ENCODE data around the gene GPR82.

DNA sequence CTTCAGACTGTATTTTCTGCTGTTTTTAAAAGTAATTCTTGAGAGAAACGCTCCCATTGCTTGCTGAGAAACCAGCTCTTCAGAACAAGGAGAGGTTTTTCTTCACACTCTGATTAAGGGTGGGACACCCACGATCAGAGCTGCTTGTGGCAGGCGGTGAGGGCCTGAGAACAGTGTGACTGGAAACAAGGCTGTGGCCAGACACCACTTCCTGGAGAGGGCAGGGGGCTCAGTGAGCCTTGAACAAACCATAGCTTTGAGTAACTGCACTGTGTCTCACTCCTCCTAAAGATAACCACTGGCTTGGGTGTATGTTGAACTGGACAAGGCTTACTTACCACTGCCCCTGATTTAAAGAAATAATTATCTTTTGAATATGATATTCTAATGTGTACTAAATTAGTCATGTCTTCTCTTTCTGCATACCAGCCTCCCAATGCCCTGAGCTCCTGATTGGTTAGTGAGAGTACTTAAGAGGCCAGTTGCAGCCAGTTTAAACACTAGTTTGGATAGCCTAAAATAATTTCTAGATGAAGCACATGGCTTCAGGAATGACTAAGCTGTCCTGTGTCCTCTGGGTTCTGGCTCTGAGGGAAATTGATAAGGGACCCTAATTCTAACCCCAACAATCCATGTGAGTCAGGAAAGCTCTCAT, 3.7 kb upstream of the GPR82 start:
- TF ChIP-seq, protein P1, sequence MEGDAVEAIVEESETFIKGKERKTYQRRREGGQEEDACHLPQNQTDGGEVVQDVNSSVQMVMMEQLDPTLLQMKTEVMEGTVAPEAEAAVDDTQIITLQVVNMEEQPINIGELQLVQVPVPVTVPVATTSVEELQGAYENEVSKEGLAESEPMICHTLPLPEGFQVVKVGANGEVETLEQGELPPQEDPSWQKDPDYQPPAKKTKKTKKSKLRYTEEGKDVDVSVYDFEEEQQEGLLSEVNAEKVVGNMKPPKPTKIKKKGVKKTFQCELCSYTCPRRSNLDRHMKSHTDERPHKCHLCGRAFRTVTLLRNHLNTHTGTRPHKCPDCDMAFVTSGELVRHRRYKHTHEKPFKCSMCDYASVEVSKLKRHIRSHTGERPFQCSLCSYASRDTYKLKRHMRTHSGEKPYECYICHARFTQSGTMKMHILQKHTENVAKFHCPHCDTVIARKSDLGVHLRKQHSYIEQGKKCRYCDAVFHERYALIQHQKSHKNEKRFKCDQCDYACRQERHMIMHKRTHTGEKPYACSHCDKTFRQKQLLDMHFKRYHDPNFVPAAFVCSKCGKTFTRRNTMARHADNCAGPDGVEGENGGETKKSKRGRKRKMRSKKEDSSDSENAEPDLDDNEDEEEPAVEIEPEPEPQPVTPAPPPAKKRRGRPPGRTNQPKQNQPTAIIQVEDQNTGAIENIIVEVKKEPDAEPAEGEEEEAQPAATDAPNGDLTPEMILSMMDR (conservative IDR thresholded peaks at IDR 0.05 in 1 of 2, IDR thresholded peaks at IDR 0.05 in 1 of 2; ENCODE audit: extremely low read depth in 1 of 2, insufficient read depth in 1 of 2, low read depth in 1 of 2, low read length in 2 of 2) = no peak
- no peak for TF ChIP-seq EZH2 (IDR thresholded peaks at IDR 0.05; ENCODE audit: borderline replicate concordance, low read length)
